ENCODE results near the gene FGFR4. TPM values are rescaled to one million over a fixed set of nuclear protein-coding genes. Genes with fewer than 3 reads are reported as not detected.

Gene FGFR4
- total and polyA plus RNA-seq, 10 donors, result 5.2 to 41.6 (median 23.0) TPM

- intact Hi-C loops (cut with DNase I; ENCODE audit: low total_unique reads), result no loop called here
- WGBS, 5 donors, result 84 to 93% (median 88%) methylated on average over 2 to 3 of the region's 3 CpGs
- H3K4me1 ChIP-seq, result peaks cover 6 to 85% (median 35%) of the 10 kb centered on the region in 6 donors
Measured at GRCh38 chr5:177091232-177091631, 4.5 kb downstream of the FGFR4 start.

GRCh38 chr5:177092178-177093081 lies 5.7 kb downstream of the FGFR4 start:
- TF ChIP-seq POLR2AphosphoS5 (IDR thresholded peaks at IDR 0.05) (no peak), POLR2A (IDR thresholded peaks at IDR 0.05) (no peak), CTCF (IDR thresholded peaks at IDR 0.05 in 8 of 11, conservative IDR thresholded peaks at IDR 0.05 in 3 of 11) (no peak)
- 82 to 93% (median 89%) methylated on average over 9 to 32 of the region's 32 CpGs for WGBS, 5 donors
- Histone ChIP-seq H3K36me3 (peaks cover 0 to 25% (median 0%) of the 10 kb centered on the region in 6 donors), H3K4me3 (no peak overlapping the region), H3K4me1 (peaks cover under 1 to 80% (median 30%) of the 10 kb centered on the region in 6 donors), H3K27me3 (replicated peaks in 1 of 7) (peaks cover 0 to 13% (median 0%) of the 10 kb centered on the region in 7 donors), H3K9me3 (no peaks in the 10 kb centered on the region), H3K27ac (peak overlapping the region in 4 of 8 donors; percentile 16 to 63 (median 22))
- intact Hi-C loops (cut with DNase I; ENCODE audit: low total_unique reads), result no loop called here
- no peak for DNase-seq

More at GRCh38 chr5:177091232-177091631, 4.5 kb downstream of the FGFR4 start:
- Histone ChIP-seq H3K9me3 (no peaks in the 10 kb centered on the region), H3K36me3 (peaks cover 0 to 25% (median 0%) of the 10 kb centered on the region in 6 donors), H3K27me3 (replicated peaks in 1 of 7) (peaks cover 0 to 25% (median 0%) of the 10 kb centered on the region in 7 donors), H3K4me3 (no peak overlapping the region), H3K27ac (peak overlapping the region in 2 of 8 donors; percentile 30 to 71)
- TF ChIP-seq POLR2A (IDR thresholded peaks at IDR 0.05) (no peak), CTCF (IDR thresholded peaks at IDR 0.05 in 8 of 11, conservative IDR thresholded peaks at IDR 0.05 in 3 of 11) (no peak), POLR2AphosphoS5 (IDR thresholded peaks at IDR 0.05) (no peak)
- DNase-seq, result no peak

GRCh38 chr5:177093082-177093712 lies 6.5 kb downstream of the FGFR4 start:
- Histone ChIP-seq H3K9me3 (no peaks in the 10 kb centered on the region), H3K36me3 (peaks cover 0 to 25% (median 0%) of the 10 kb centered on the region in 6 donors), H3K27me3 (replicated peaks in 1 of 7) (peaks cover 0 to 5% (median 0%) of the 10 kb centered on the region in 7 donors), H3K4me3 (no peak overlapping the region), H3K27ac (peak overlapping the region in 5 of 8 donors; percentile 16 to 63 (median 47)), H3K4me1 (peaks cover 0 to 84% (median 31%) of the 10 kb centered on the region in 6 donors)
- 91 to 95% (median 94%) methylated on average over 30 to 40 of the region's 40 CpGs for WGBS, 5 donors
- DNase-seq, result no peak
- TF ChIP-seq CTCF (IDR thresholded peaks at IDR 0.05 in 8 of 11, conservative IDR thresholded peaks at IDR 0.05 in 3 of 11), result no peak
- no peak for TF ChIP-seq POLR2A (IDR thresholded peaks at IDR 0.05)
- no peak for TF ChIP-seq POLR2AphosphoS5 (IDR thresholded peaks at IDR 0.05)
- intact Hi-C loops (cut with DNase I; ENCODE audit: low total_unique reads), result no loop called here
